ENCODE data around the gene NLK.

- TF ChIP-seq, protein P1, sequence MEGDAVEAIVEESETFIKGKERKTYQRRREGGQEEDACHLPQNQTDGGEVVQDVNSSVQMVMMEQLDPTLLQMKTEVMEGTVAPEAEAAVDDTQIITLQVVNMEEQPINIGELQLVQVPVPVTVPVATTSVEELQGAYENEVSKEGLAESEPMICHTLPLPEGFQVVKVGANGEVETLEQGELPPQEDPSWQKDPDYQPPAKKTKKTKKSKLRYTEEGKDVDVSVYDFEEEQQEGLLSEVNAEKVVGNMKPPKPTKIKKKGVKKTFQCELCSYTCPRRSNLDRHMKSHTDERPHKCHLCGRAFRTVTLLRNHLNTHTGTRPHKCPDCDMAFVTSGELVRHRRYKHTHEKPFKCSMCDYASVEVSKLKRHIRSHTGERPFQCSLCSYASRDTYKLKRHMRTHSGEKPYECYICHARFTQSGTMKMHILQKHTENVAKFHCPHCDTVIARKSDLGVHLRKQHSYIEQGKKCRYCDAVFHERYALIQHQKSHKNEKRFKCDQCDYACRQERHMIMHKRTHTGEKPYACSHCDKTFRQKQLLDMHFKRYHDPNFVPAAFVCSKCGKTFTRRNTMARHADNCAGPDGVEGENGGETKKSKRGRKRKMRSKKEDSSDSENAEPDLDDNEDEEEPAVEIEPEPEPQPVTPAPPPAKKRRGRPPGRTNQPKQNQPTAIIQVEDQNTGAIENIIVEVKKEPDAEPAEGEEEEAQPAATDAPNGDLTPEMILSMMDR (IDR thresholded peaks at IDR 0.05) = no peak
- no peak for TF ChIP-seq EP300 (IDR thresholded peaks at IDR 0.05; ENCODE audit: low read depth)
- no peak for TF ChIP-seq POLR2AphosphoS5 (IDR thresholded peaks at IDR 0.05)
Measured at GRCh38 chr17:28078341-28079229, 36.1 kb downstream of the NLK start.

Data from transverse colon (tissue), 4 donors.